GM23248 (cell line): ENCODE measurements around the gene MYRIP.

ENCODE experiments used
- EZH2 ChIP-seq: fragments of 200-600 bp; sonication (generic); IDR thresholded peaks from 2 replicates; pipeline ENCODE4 v1.6.1; 2018; ENCODE audit warnings: antibody characterized with exemption, mild to moderate bottlenecking; ENCODE audit not compliant: insufficient read depth, poor library complexity, severe bottlenecking
- EZH2phosphoT487 ChIP-seq: fragments of 200-600 bp; sonication (generic); IDR thresholded peaks from 2 replicates; pipeline ENCODE4 v1.6.1; 2018; ENCODE audit warnings: antibody characterized with exemption, moderate library complexity, mild to moderate bottlenecking, low read depth; ENCODE audit not compliant: insufficient read depth

- TF ChIP-seq EZH2 (no peak), EZH2phosphoT487 (no peak)
Observed at GRCh38 chr3:40216471-40216870, 407.1 kb downstream of the MYRIP start.
